Measurements from ENCODE around the gene SCARB1. TPM values are rescaled to one million over a fixed set of nuclear protein-coding genes. Genes with fewer than 3 reads are reported as not detected.

SCARB1 gene
- total RNA-seq, 1 experiment from 2014 or later: 31.3 TPM

GRCh38 chr12:124828264-124829007, 35.2 kb downstream of the SCARB1 start:
- DNase-seq: no peak
- Histone ChIP-seq H3K23me2 (ENCODE audit: insufficient read length, low read depth, low read length, poor library complexity, severe bottlenecking) (no peaks in the 10 kb centered on the region), H3K4me2 (ENCODE audit: insufficient read depth, insufficient read length, low read length) (no peak overlapping the region), H2BK12ac (ENCODE audit: insufficient read length, low read depth, low read length) (no peak overlapping the region), H4K91ac (ENCODE audit: insufficient read length, low read depth, low read length) (no peak overlapping the region), H4K5ac (ENCODE audit: insufficient read length, low read depth, low read length) (no peak overlapping the region), H3K14ac (ENCODE audit: insufficient read depth, low read length) (no peak overlapping the region; the same call in 1 of the 2 replicates), H2BK5ac (ENCODE audit: insufficient read length, low read length) (no peak overlapping the region), H3K79me1 (ENCODE audit: insufficient read depth, low read depth, low read length, poor library complexity, severe bottlenecking) (no peaks in the 10 kb centered on the region), H3T11ph (ENCODE audit: low read length) (no peak overlapping the region), H3K4me1 (ENCODE audit: insufficient read depth, low read length) (peaks cover 4% of the 10 kb centered on the region), H3K79me2 (ENCODE audit: insufficient read depth, low read length) (peaks cover 2% of the 10 kb centered on the region; the same call in 1 of the 2 replicates), H3K9me3 (ENCODE audit: control insufficient read depth, low read depth, low read length) (no peaks in the 10 kb centered on the region), H3K4ac (ENCODE audit: low read depth, low read length) (no peak overlapping the region), H3K27me3 (ENCODE audit: insufficient read depth, low read length) (no peaks in the 10 kb centered on the region), H3K27ac (ENCODE audit: insufficient read length, low read depth, low read length) (no peak overlapping the region), H3K9ac (ENCODE audit: extremely low read depth, insufficient read length, low read length) (no peak overlapping the region), H3K56ac (ENCODE audit: insufficient read length, low read depth, low read length) (no peak overlapping the region), H2BK20ac (ENCODE audit: low read depth, low read length, poor library complexity, severe bottlenecking) (no peak overlapping the region), H4K8ac (replicated peaks; ENCODE audit: insufficient read length, low read depth, low read length) (no peak overlapping the region), H2BK15ac (ENCODE audit: low read depth, low read length) (0 out of 2 replicates have a peak overlapping the region, but pooled peaks have one; percentile 54), H2BK120ac (ENCODE audit: low read depth, low read length, poor library complexity, severe bottlenecking) (no peak overlapping the region), H3K23ac (ENCODE audit: insufficient read length, low read depth, low read length) (no peak overlapping the region), H2AK5ac (ENCODE audit: insufficient read length, low read length) (no peak overlapping the region), H3K18ac (ENCODE audit: insufficient read length, low read depth, low read length) (peak overlapping the region; percentile 60), H2AFZ (ENCODE audit: low read length) (no peak overlapping the region), H4K20me1 (ENCODE audit: control insufficient read depth, insufficient read depth, insufficient read length) (no peaks in the 10 kb centered on the region)
- H3K4me1 Mint-ChIP-seq: peaks cover 40 to 41% of the 10 kb centered on the region in 2 experiments
- no peak for TF ChIP-seq CTCF (conservative IDR thresholded peaks at IDR 0.05)
- no peak overlapping the region for H3K4me3 Mint-ChIP-seq
- H3K27ac Mint-ChIP-seq: peak overlapping the region; percentile 12 to 44 (median 25); a peak in 2 of 7 replicates
- peaks cover 0 to 4% of the 10 kb centered on the region in 2 experiments; a peak in 1 of 5 replicates for H3K9me3 Mint-ChIP-seq
- H3K36me3 Mint-ChIP-seq (ENCODE audit: insufficient read depth in 1 of 3, low read depth in 3 of 3): peaks cover 0 to 14% (median 0%) of the 10 kb centered on the region in 3 experiments; a peak in 5 of 7 replicates
- peaks cover 3% of the 10 kb centered on the region; the same call in 1 of the 2 replicates for H3K27me3 Mint-ChIP-seq (ENCODE audit: low read depth)
- WGBS (ENCODE audit: extremely low coverage, insufficient read length, low lambda C conversion rate): no CpG with 5 or more reads among the region's 18 CpGs
